Fibroblast of lung (primary cell): Measurements from ENCODE around the gene NEK9. TPM values are rescaled to one million over a fixed set of nuclear protein-coding genes. Genes with fewer than 3 reads are reported as not detected.

Experiments used
- DNase-seq, 2 donors: peaks; one replicate each; pipeline versions ENCODE4 v3.0.0 to v3.0.0-alpha.2; 2010; ENCODE audit warnings: low read depth in 2 of 2
- H2AFZ ChIP-seq: 2 replicates; pipeline ENCODE4 v1.5.1; 2012; ENCODE audit warnings: low read length, control low read depth, inconsistent platforms
- H3K27ac ChIP-seq: 2 replicates; pipeline ENCODE4 v1.5.1; 2011; ENCODE audit warnings: low read length, control low read depth; ENCODE audit not compliant: insufficient read depth
- H3K27me3 ChIP-seq: 2 replicates; pipeline ENCODE4 v1.5.1; 2011; ENCODE audit warnings: mild to moderate bottlenecking, low read length; ENCODE audit not compliant: control insufficient read depth, insufficient read depth
- H3K36me3 ChIP-seq: 2 replicates; pipeline ENCODE4 v1.5.1; 2011; ENCODE audit warnings: low read length; ENCODE audit not compliant: control insufficient read depth, insufficient read depth
- H3K4me1 ChIP-seq: 2 replicates; pipeline ENCODE4 v1.5.1; 2011; ENCODE audit warnings: low read length; ENCODE audit not compliant: control insufficient read depth, insufficient read depth; ENCODE audit errors: extremely low read depth
- H3K4me2 ChIP-seq: 2 replicates; pipeline ENCODE4 v1.5.1; 2011; ENCODE audit warnings: low read length, control low read depth; ENCODE audit not compliant: insufficient read depth; ENCODE audit errors: extremely low read depth
- H3K4me3 ChIP-seq, 4 experiments: fragments of 200-600 bp in 1 of 4; sonication (generic) in 1 of 4; replicated peaks in 1 of 4; 2 replicates each; pipeline ENCODE4 v1.5.1; 2011 to 2016; ENCODE audit warnings: low read length in 4 of 4, low read depth in 3 of 4, mild to moderate bottlenecking in 3 of 4, control low read depth in 2 of 4, inconsistent platforms in 1 of 4, mixed read lengths in 1 of 4; ENCODE audit not compliant: insufficient read depth in 1 of 4; ENCODE audit errors: control extremely low read depth in 1 of 4
- H3K79me2 ChIP-seq: 2 replicates; pipeline ENCODE4 v1.5.1; 2012; ENCODE audit warnings: mild to moderate bottlenecking, low read length, inconsistent platforms; ENCODE audit not compliant: control insufficient read depth, insufficient read depth
- H3K9ac ChIP-seq: 2 replicates; pipeline ENCODE4 v1.5.1; 2011; ENCODE audit warnings: mild to moderate bottlenecking, low read length, control low read depth; ENCODE audit not compliant: insufficient read depth
- H3K9me3 ChIP-seq: 2 replicates; pipeline ENCODE4 v1.5.1; 2012; ENCODE audit warnings: low read depth, low read length; ENCODE audit not compliant: control insufficient read depth, insufficient read depth
- H4K20me1 ChIP-seq: 2 replicates; pipeline ENCODE4 v1.5.1; 2011; ENCODE audit warnings: low read length; ENCODE audit not compliant: control insufficient read depth, insufficient read depth; ENCODE audit errors: extremely low read depth
- EZH2 ChIP-seq: IDR thresholded peaks from 2 replicates; pipeline ENCODE4 v1.5.1; 2012; ENCODE audit warnings: low read length, control low read depth, mild to moderate bottlenecking; ENCODE audit errors: missing control alignments
- polyA plus RNA-seq, 2 donors: library from polyadenylated mRNA; depleted of rRNA in 1 of 2; stranded (reverse) in 1 of 2; unstranded in 1 of 2; fragments of >200 nt; gene quantifications; 2 replicates each; pipeline ENCODE4 v1.2.1, GENCODE V29; 2011 to 2012; ENCODE audit warnings: missing spikeins in 1 of 2
- total RNA-seq: library from RNA; depleted of rRNA; stranded (reverse); fragments of >200 nt; gene quantifications from 2 replicates; pipeline ENCODE4 v1.2.1, GENCODE V29; 2014
- TF ChIP-seq, protein P1 (sequence below), 2 donors: IDR thresholded peaks in 1 of 2; conservative IDR thresholded peaks in 1 of 2; 1 replicate in 1 of 2; 2 replicates in 1 of 2; pipeline ENCODE4 v1.5.1; 2011 to 2012; ENCODE audit warnings: low read length in 2 of 2, control low read depth in 1 of 2, inconsistent platforms in 1 of 2, low read depth in 1 of 2, mild to moderate bottlenecking in 1 of 2

Gene NEK9
- total and polyA plus RNA-seq, 2 donors (not counting 1 experiment from before 2014, with no cell fraction given): 63.4 to 81.3 TPM

DNA sequence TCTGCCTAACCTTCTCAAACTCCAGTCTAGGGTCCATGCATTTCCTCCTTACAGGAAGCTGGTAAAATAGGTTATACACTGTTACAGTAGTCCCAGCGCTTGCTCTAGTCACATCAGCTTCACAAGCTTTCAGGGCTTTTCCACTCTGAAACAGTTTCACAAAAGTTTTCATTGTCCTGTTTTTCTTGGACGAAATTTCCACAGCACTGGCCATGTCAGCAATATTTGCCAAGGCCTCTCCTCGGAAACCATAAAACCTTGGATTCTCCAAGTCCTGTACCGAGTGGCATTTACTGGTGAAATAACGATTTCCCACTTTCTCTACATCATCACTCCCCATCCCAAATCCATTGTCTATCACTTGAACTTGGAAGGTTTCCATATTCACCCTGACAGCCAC lies 77.7 kb downstream of the NEK9 start:
- H3K4me2 ChIP-seq: peak overlapping the region; percentile 48
- H3K27ac ChIP-seq: peak overlapping the region; percentile 43
- DNase-seq: peak in 1 of 2 donors; percentile 5
- peak overlapping the region in 1 of 4 experiments; percentile 23 for H3K4me3 ChIP-seq
- no peak for TF ChIP-seq EZH2
- TF ChIP-seq, protein P1, sequence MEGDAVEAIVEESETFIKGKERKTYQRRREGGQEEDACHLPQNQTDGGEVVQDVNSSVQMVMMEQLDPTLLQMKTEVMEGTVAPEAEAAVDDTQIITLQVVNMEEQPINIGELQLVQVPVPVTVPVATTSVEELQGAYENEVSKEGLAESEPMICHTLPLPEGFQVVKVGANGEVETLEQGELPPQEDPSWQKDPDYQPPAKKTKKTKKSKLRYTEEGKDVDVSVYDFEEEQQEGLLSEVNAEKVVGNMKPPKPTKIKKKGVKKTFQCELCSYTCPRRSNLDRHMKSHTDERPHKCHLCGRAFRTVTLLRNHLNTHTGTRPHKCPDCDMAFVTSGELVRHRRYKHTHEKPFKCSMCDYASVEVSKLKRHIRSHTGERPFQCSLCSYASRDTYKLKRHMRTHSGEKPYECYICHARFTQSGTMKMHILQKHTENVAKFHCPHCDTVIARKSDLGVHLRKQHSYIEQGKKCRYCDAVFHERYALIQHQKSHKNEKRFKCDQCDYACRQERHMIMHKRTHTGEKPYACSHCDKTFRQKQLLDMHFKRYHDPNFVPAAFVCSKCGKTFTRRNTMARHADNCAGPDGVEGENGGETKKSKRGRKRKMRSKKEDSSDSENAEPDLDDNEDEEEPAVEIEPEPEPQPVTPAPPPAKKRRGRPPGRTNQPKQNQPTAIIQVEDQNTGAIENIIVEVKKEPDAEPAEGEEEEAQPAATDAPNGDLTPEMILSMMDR (conservative IDR thresholded peaks at IDR 0.05 in 1 of 2, IDR thresholded peaks at IDR 0.05 in 1 of 2; ENCODE audit: low read depth in 1 of 2, low read length in 2 of 2): no peak
- H3K36me3 ChIP-seq: no peaks in the 10 kb centered on the region
- H3K4me1 ChIP-seq: peaks cover 9% of the 10 kb centered on the region
- no peaks in the 10 kb centered on the region for H3K9me3 ChIP-seq
- H3K9ac ChIP-seq: no peak overlapping the region
- no peaks in the 10 kb centered on the region for H4K20me1 ChIP-seq
- no peaks in the 10 kb centered on the region for H3K27me3 ChIP-seq
- H2AFZ ChIP-seq: no peak overlapping the region
- H3K79me2 ChIP-seq: peaks cover 2% of the 10 kb centered on the region

- Histone ChIP-seq H3K79me2 (peaks cover 2% of the 10 kb centered on the region), H3K4me2 (no peak overlapping the region)
These were observed 78.7 kb downstream of the NEK9 start for GRCh38 chr14:75048101-75048500.

DNA sequence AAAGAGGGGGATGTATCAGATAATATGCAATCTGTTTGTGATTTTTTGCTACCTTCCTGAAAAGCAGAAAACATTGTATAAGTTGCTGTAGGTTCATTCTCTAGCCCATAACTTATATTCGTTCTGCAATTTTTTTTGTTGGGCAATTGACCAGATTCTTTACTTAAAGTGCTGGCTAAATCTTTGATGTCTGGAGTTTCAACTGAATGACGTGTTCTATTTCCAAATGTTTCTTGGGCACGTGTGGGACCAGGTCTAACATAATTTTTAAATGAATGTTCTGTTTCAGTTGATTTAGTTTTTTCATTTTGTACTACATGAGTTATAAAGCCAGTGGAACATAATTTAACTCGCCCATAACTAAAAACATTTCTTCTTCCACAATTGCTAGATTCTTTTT lies 79.3 kb downstream of the NEK9 start:
- no peaks in the 10 kb centered on the region for H3K9me3 ChIP-seq
- DNase-seq: peak in 1 of 2 donors; percentile 68
- H3K4me1 ChIP-seq: peaks cover 9% of the 10 kb centered on the region
- TF ChIP-seq EZH2: no peak
- TF ChIP-seq, protein P1 (conservative IDR thresholded peaks at IDR 0.05 in 1 of 2, IDR thresholded peaks at IDR 0.05 in 1 of 2; ENCODE audit: low read depth in 1 of 2, low read length in 2 of 2): no peak
- H3K9ac ChIP-seq: no peak overlapping the region
- H4K20me1 ChIP-seq: no peaks in the 10 kb centered on the region
- no peaks in the 10 kb centered on the region for H3K36me3 ChIP-seq
- no peak overlapping the region for H3K27ac ChIP-seq
- H3K79me2 ChIP-seq: peaks cover 4% of the 10 kb centered on the region
- no peaks in the 10 kb centered on the region for H3K27me3 ChIP-seq
- H3K4me3 ChIP-seq: no peak overlapping the region
- peak overlapping the region; percentile 1 for H3K4me2 ChIP-seq
- no peak overlapping the region for H2AFZ ChIP-seq

More at GRCh38 chr14:75048101-75048500, 78.7 kb downstream of the NEK9 start:
- peaks cover 9% of the 10 kb centered on the region for H3K4me1 ChIP-seq
- no peak overlapping the region for H3K4me3 ChIP-seq
- H2AFZ ChIP-seq: no peak overlapping the region
- H4K20me1 ChIP-seq: no peaks in the 10 kb centered on the region
- H3K27ac ChIP-seq: no peak overlapping the region
- TF ChIP-seq EZH2: no peak
- H3K9me3 ChIP-seq: no peaks in the 10 kb centered on the region
- DNase-seq: no peak
- no peaks in the 10 kb centered on the region for H3K27me3 ChIP-seq
- no peaks in the 10 kb centered on the region for H3K36me3 ChIP-seq
- no peak overlapping the region for H3K9ac ChIP-seq
